SK-N-MC (cell line): ENCODE measurements around the gene PXMP2.

Source experiments
- DNase-seq: peaks from one replicate; pipeline ENCODE4 v3.0.0-alpha.2; 2011; ENCODE audit warnings: low read depth, low spot score
- H3K27ac ChIP-seq: fragments of 200-600 bp; sonication (generic); 2 replicates; pipeline ENCODE4 v1.5.1; 2016; ENCODE audit warnings: mixed run types
- H3K36me3 ChIP-seq: fragments of 200-600 bp; sonication (generic); 2 replicates; pipeline ENCODE4 v1.6.1; 2017; ENCODE audit warnings: antibody characterized with exemption, low read length, mixed read lengths; ENCODE audit not compliant: insufficient read depth
- H3K4me3 ChIP-seq: fragments of 200-600 bp; sonication (generic); 2 replicates; pipeline ENCODE4 v1.5.1; 2016
- H3K9ac ChIP-seq: fragments of 200-600 bp; sonication (generic); 2 replicates; pipeline ENCODE4 v1.8.0; 2017; ENCODE audit warnings: mixed run types, mixed read lengths; ENCODE audit not compliant: insufficient read length
- H3K9me3 ChIP-seq: fragments of 200-600 bp; sonication (generic); 2 replicates; pipeline ENCODE4 v1.6.1; 2017; ENCODE audit warnings: low read depth, mild to moderate bottlenecking, antibody characterized with exemption, low read length, moderate library complexity, mixed read lengths
- EZH2 ChIP-seq: fragments of 200-600 bp; sonication (generic); IDR thresholded peaks from one replicate; pipeline ENCODE4 v1.6.1; 2017; ENCODE audit warnings: antibody characterized with exemption
- FOXP2 ChIP-seq: optimal IDR thresholded peaks from 2 replicates; pipeline ENCODE3; 2011; ENCODE audit warnings: mild to moderate bottlenecking, moderate library complexity; ENCODE audit not compliant: insufficient read depth; ENCODE audit errors: extremely low read length, control extremely low read depth
- POLR2AphosphoS5 ChIP-seq: IDR thresholded peaks from 2 replicates; pipeline ENCODE4 v1.6.1; 2012; ENCODE audit warnings: mild to moderate bottlenecking, low read depth, low read length, borderline replicate concordance

PXMP2 gene

DNA sequence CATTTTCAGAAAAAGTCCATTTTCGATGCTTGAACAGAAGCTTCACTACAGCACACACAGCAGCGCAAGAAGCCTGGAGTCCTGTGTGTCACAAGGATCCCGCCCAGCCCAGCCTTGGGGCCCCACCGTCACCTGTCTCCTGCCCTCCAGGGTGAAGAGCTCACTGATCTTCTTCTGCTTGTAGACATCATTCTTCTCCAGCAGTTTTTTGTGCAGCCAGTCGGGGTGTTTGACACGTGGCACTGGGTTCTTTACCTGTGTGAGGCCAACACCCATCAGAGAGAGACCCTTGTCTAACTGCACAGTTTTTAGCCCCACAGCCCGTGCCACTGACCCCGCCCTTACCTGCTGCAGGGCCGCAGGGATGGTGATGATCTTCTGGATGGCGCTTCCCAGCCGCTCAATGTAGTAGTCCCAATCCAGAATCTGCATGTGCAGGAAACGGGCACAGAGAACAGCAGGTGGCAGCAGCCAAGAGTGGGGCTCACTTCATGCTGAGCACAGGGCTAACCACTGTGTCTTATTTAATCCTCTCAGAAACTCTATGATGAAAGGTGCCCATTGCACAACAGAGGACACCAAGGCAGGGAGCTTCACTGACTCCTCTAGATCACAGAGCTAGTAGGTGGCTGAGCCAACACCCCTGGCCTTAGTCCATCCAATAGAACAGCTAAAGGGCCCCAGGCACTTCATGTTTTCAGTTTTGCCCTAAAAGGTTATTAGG lies 30.2 kb upstream of the PXMP2 start:
- no peak for TF ChIP-seq EZH2
- no peak for TF ChIP-seq POLR2AphosphoS5
- no peak for TF ChIP-seq FOXP2
- no peak for DNase-seq
- Histone ChIP-seq H3K9me3 (no peaks in the 10 kb centered on the region), H3K27ac (no peak overlapping the region), H3K9ac (no peak overlapping the region), H3K36me3 (peaks cover 98% of the 10 kb centered on the region), H3K4me3 (no peak overlapping the region)

DNA sequence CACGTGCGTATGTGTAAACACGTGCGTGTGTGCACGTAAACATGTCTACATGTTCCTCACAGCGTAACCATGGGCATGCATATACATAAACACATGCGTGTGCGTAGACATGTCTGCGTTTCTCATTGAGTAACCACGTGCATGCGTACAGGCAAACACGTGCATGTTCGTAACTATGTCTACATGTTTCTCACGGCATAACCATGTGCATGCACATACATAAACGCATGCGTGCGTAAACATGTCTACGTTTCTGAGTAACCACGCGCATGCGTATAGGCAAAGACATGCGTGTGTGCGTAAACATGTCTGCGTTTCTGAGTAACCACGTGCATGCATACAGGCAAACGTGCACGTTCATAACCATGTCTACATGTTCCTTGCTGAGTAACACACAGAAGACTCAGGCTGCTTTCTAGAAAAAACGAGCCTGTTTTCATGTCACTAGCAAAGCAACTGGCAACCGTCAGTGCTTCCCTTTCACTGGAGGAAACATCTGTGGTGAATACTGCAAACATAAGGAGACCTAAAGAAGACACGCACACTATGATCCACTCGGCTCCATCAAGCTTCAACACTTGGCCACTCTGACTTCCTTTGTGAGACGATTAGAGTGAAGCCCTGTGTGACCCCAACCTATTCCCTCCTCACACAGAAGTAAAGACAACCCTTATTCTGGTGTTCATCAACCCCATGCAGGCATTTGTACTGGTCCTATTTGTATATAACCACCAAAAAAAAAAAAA lies 29.1 kb upstream of the PXMP2 start:
- no peak for DNase-seq
- no peak for TF ChIP-seq FOXP2
- no peak for TF ChIP-seq POLR2AphosphoS5
- no peak for TF ChIP-seq EZH2
- H3K36me3 ChIP-seq, result peaks cover 98% of the 10 kb centered on the region

DNA sequence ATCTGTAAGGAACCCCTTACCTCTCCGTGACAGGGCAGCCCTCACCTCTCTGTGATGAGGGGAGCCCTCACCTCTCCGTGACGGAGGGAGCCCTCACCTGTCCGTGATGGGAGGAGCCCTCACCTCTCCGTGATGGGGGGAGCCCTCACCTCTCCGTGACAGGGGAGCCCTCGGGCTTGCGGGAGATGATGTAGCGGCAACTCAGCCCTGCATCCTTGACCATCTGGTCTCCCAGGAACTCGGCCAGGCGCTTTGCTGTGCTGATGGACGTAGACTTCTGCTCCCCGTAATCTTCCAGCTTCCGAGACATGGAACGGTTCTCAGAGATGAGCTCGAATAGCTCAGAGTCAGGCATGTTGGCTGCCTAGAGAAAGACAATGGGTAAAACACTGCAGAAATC lies 28.2 kb upstream of the PXMP2 start:
- DNase-seq, result no peak
- peaks cover 98% of the 10 kb centered on the region for H3K36me3 ChIP-seq
- H3K4me3 ChIP-seq, result no peak overlapping the region
- TF ChIP-seq FOXP2 (no peak), EZH2 (no peak), POLR2AphosphoS5 (no peak)
- no peaks in the 10 kb centered on the region for H3K9me3 ChIP-seq
- no peak overlapping the region for H3K27ac ChIP-seq
- no peak overlapping the region for H3K9ac ChIP-seq

More for the DNA sequence above, 29.1 kb upstream of the PXMP2 start:
- Histone ChIP-seq H3K9me3 (no peaks in the 10 kb centered on the region), H3K27ac (no peak overlapping the region), H3K4me3 (no peak overlapping the region), H3K9ac (no peak overlapping the region)

DNA sequence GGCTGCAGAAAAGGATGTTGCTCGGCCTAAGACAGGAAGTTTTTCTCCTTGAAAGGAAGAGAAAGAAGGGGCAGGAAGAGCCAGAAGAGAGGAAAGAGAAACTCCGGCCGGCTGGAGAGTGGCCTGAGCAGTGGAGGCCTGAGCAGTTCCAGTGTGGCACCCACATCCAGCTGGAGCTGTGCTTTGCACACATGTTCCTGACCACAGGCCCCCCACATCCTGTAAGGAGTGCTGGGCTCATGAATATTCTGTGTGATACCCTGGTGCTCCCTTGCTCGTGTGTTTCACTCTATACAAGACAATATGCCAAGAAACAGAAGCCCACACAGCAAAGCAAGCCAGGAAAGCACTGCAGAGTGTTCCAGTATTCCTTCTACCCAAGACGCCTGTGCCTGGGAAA lies 27.3 kb upstream of the PXMP2 start:
- no peak for DNase-seq
- no peak overlapping the region for H3K9ac ChIP-seq
- no peaks in the 10 kb centered on the region for H3K9me3 ChIP-seq
- no peak overlapping the region for H3K27ac ChIP-seq
- H3K4me3 ChIP-seq, result no peak overlapping the region
- TF ChIP-seq POLR2AphosphoS5, result no peak
- no peak for TF ChIP-seq EZH2
- TF ChIP-seq FOXP2, result no peak
- H3K36me3 ChIP-seq, result peaks cover 98% of the 10 kb centered on the region

DNA sequence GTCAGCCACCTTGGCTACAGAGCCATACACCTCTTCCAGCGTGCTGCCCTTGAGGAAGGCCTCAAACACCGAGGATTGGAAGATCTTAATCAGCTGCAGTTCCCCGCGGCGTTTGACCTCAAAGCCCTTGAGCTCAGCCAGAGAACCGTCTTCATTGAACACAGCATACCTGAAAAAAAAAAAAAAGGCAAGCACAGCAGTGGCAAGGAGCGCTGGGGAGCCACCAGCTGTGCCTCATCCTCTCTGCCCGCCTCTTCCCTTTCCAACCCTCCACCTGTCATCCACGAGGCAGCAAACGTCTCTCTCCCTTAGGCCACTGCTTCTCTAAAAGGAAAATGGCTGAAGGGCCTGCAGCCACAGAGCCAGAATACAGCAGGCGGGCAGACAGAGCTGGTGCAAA lies 26.4 kb upstream of the PXMP2 start:
- no peak overlapping the region for H3K9ac ChIP-seq
- no peak overlapping the region for H3K27ac ChIP-seq
- H3K9me3 ChIP-seq, result no peaks in the 10 kb centered on the region
- H3K4me3 ChIP-seq, result no peak overlapping the region
- no peak for DNase-seq
- TF ChIP-seq EZH2 (no peak), FOXP2 (no peak), POLR2AphosphoS5 (no peak)
- H3K36me3 ChIP-seq, result peaks cover 100% of the 10 kb centered on the region

DNA sequence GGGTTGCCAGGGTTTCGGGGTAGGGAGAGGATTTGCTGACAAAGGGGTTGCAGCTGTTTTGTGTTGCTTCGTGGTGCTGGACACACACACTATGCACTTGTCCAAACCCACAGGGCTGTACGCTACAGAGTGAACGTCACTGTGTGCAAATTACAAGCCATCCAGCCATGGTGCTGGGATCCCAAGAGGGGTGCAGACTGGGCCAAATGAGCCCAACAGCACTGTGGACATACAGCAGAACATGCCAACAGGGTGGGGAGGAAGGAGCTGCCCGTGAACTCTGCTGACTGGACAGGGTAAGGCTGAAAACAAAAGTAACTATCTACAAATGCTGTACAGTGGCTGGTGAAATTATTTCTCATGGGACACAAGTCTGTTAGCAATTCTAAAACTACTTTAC lies 25.4 kb upstream of the PXMP2 start:
- no peak for DNase-seq
- Histone ChIP-seq H3K9me3 (no peaks in the 10 kb centered on the region), H3K4me3 (no peak overlapping the region), H3K36me3 (peaks cover 100% of the 10 kb centered on the region), H3K9ac (no peak overlapping the region), H3K27ac (no peak overlapping the region)
- no peak for TF ChIP-seq EZH2

DNA sequence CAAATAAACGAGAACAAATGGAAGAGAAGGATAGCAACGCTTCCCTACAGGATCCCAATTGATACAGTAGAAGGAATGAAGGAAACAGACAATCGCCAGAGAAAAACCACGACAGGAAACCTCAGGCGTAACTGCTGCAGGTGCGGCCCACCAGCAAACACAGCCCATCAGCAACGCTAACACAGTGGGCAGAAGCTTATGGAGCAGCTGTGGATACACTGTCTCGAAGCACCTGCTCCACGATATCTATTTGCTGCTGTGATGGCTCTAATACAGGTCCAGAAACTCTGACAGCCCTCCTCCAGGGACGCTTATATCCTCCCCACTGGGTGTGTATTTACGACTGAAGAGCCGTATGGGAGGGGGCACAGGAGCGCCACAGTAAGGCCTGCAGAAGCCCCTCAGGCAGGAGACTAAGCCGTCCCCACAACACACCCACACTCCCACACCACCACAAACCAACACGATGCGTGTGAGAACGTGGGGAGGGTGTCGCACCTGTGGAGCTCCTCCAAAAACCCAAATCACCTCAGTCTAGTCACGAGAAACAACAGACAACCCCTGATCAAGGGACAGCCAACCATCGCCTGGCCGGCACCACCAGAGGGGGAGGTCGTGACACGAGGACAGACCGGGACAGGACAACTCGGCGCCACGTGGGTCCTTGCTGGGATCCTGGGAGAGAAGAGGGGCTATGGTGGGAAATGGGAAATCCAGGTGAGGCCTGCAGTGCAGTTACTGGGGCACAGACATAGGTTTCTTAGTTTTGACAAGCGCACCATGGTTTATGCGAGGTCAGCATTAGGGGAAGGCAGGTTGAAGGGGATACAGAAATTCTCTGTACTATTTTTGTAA lies 24.3 kb upstream of the PXMP2 start:
- H3K36me3 ChIP-seq, result peaks cover 98% of the 10 kb centered on the region
- no peak overlapping the region for H3K27ac ChIP-seq
- TF ChIP-seq POLR2AphosphoS5 (no peak), FOXP2 (no peak), EZH2 (no peak)
- no peak for DNase-seq
- no peaks in the 10 kb centered on the region for H3K9me3 ChIP-seq
- H3K9ac ChIP-seq, result no peak overlapping the region
- no peak overlapping the region for H3K4me3 ChIP-seq

DNA sequence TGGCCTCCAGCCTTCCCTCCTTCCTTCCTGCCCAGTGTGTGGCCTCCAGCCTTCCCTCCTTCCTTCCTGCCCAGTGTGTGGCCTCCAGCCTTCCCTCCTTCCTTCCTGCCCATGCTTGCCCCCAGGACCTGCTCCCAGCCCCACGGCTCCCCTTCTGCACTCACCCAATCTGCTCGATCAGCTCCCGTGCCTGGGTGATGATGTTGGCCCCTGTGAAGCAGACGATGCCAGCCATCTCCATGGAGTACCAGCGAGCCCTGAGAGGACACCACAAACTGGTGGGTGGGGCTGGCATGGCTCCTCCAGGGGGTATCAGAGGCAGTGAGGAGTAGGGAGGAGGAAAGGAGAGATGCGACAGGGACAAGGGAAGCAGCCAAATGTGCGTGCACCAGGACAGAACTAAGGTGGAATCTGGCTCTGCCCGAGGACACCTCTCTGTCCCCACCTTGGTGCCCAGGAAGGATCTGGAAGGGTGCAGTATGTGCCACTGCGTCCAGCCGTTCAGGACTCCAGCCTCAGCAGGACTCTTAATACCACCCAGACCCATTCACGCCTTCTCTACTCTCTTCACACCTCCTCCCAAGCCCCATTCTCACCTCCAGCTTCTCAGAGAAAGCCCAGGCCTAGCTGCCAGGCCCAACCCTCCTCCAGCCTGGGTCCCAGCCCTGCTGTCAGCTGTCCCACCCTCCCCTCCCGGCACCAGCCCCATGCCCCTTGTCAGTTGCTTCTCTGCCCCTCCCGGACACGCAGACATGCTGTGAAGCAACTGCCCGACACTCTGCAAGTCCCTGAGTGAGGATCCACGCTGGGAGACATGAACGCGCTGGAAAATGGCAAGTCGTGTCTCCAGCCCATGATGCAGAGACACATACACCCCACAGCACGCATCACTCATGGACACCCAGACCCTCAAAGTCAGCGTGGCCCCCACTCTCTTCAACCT lies 22.9 kb upstream of the PXMP2 start:
- H3K9ac ChIP-seq, result no peak overlapping the region
- TF ChIP-seq POLR2AphosphoS5 (no peak), EZH2 (no peak), FOXP2 (no peak)
- no peak for DNase-seq
- no peaks in the 10 kb centered on the region for H3K9me3 ChIP-seq
- H3K36me3 ChIP-seq, result peaks cover 98% of the 10 kb centered on the region
- H3K27ac ChIP-seq, result no peak overlapping the region
- H3K4me3 ChIP-seq, result no peak overlapping the region
